ENCODE results near the gene NR3C2.
A peak's percentile ranks its signal among the peaks of the same experiment; 100 is the strongest.

The NR3C2 gene

GRCh38 chr4:148434075-148434773, 8.0 kb downstream of the NR3C2 start:
- DNase-seq: no peak

- no peak for DNase-seq
Measured at GRCh38 chr4:148431401-148431800, 10.8 kb downstream of the NR3C2 start.

GRCh38 chr4:148430854-148431253, 11.4 kb downstream of the NR3C2 start:
- DNase-seq: no peak

- no peak for DNase-seq
Measured at GRCh38 chr4:148429206-148429605, 13.0 kb downstream of the NR3C2 start.

- no peak for DNase-seq
Measured at GRCh38 chr4:148426643-148427042, 15.6 kb downstream of the NR3C2 start.

- DNase-seq: no peak
Measured at GRCh38 chr4:148425327-148426110, 16.7 kb downstream of the NR3C2 start.

GRCh38 chr4:148420397-148420796, 21.8 kb downstream of the NR3C2 start:
- no peak for DNase-seq

GRCh38 chr4:148415500-148415899, 26.7 kb downstream of the NR3C2 start:
- DNase-seq: no peak

- DNase-seq: no peak
Measured at GRCh38 chr4:148412460-148412994, 29.7 kb downstream of the NR3C2 start.

- DNase-seq: no peak
Measured at GRCh38 chr4:148405161-148405893, 36.9 kb downstream of the NR3C2 start.

- DNase-seq: no peak
Measured at GRCh38 chr4:148398988-148399387, 43.2 kb downstream of the NR3C2 start.

- no peak for DNase-seq
Measured at GRCh38 chr4:148397771-148398170, 44.4 kb downstream of the NR3C2 start.

GRCh38 chr4:148396986-148397673, 45.1 kb downstream of the NR3C2 start:
- no peak for DNase-seq

GRCh38 chr4:148395771-148396170, 46.4 kb downstream of the NR3C2 start:
- no peak for DNase-seq

- DNase-seq: no peak
Measured at GRCh38 chr4:148391056-148391455, 51.2 kb downstream of the NR3C2 start.

GRCh38 chr4:148390311-148390710, 51.9 kb downstream of the NR3C2 start:
- DNase-seq: no peak

- no peak for DNase-seq
Measured at GRCh38 chr4:148380291-148380690, 61.9 kb downstream of the NR3C2 start.

- peak; percentile 25 for DNase-seq
Measured at GRCh38 chr4:148376151-148376550, 66.1 kb downstream of the NR3C2 start.

- no peak for DNase-seq
Measured at GRCh38 chr4:148375584-148375983, 66.6 kb downstream of the NR3C2 start.

GRCh38 chr4:148373093-148373492, 69.1 kb downstream of the NR3C2 start:
- DNase-seq: no peak

- DNase-seq: no peak
Measured at GRCh38 chr4:148369919-148370318, 72.3 kb downstream of the NR3C2 start.

- DNase-seq: no peak
Measured at GRCh38 chr4:148367756-148368155, 74.5 kb downstream of the NR3C2 start.

- no peak for DNase-seq
Measured at GRCh38 chr4:148366251-148366650, 76.0 kb downstream of the NR3C2 start.

All from NCI-H774 (cell line).